ENCODE results near the gene SIGLEC11.

DNA sequence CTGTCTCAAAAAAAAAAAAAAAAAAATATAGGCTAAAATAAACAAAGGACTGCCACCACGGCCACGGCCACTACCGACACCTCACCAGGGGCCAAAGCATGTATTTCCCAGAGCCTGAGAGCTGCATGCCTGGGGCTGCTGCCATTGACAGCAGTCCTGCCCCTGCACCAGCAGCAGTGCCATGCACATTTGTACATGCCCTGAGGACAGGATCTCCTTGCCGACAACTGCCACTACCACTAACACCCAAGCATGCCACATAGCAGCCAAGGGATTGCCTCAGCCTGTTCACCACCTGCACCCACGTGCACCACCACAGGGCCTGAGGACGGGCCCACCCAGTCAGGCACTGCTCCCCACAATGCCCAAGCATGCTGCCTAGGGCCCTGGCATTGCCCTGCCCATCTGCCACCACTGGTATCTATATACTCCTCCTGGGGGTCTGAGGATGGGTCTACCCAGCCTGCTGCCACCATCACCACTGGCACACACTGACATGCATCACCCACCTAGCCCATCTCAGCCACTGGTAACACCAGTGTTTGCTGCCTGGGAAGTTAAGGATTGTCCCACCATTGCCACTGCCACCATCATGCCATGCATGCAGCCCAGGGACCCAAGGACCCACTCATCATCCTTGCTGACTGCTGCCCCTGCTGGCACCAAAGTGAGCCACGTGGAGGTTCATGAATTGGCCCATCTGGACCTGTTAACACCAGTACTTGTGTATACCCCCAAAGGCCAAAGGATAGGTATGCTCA lies 21.1 kb downstream of the SIGLEC11 start:
- TF ChIP-seq GABPA (IDR thresholded peaks at IDR 0.05; ENCODE audit: low read depth) (no peak), CHD2 (IDR thresholded peaks at IDR 0.05; ENCODE audit: low read length, partially characterized antibody) (no peak)

Measured in SK-N-SH (cell line).